NOMO-1 treated with DMSO at 0.1 percent for 48 hours (cell line): ENCODE results near the gene ANKFN1.

Experiments
- DNase-seq: peaks from one replicate; lab custom pipeline; 2025; ENCODE audit not compliant: unreplicated experiment; lab: John Stamatoyannopoulos, UW

The ANKFN1 gene

DNA sequence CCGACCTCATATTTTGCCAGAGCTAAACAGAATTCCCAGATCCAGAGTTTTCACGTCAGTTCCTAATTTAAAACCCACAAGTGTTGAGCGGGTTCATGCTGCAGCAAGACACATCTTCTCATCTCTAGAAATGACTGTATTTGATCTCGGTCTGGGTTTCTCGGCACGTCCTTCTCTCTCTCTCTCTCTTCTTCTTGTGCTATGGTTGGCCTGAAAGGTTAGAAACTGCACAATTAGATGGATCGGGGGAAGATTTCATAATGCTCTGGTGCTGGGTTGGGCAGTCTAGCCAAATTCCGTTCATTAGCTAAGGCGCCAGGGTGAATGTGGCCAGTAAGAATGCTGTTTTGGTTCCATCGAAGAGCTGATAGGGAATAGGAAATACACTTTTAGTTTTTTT, 281.3 kb downstream of the ANKFN1 start:
- DNase-seq: no peak

DNA sequence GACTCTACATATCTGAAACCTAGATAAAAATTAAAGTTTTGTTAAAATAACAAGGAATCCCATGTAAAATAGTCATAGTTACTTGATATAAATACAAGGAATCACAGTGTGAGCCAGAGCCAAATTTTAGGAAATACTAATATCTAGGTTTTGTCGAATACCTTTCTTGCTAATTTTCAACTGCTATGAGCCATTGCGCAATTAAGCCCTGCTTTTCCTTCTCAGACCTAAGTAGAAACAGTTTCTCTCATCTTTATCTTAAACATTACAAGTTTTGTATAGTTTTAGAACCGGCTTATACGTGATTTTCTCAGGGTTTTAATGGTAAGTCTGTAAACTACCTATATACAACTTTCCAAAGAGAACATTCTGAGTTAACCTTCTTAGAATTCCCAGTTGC, 282.9 kb downstream of the ANKFN1 start:
- no peak for DNase-seq

DNA sequence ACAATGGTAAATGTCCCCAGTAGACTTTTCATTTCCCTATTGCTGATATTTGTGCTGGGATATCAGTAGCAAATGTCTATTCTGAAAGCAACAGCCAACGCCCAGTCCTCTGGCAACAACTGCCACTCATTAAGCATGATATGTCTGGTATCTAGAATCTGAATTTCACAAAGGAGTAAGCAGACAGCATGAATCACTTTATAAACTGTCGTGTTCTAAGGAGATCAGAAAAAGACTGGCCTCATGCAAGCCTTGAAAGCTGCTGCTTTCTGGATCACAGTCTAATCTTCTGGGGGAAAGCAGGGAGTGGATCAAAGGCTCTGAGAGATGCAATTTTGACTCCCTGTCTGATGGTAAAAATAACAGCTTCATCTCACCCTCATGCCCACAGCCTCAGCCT, 287.1 kb downstream of the ANKFN1 start:
- no peak for DNase-seq

DNA sequence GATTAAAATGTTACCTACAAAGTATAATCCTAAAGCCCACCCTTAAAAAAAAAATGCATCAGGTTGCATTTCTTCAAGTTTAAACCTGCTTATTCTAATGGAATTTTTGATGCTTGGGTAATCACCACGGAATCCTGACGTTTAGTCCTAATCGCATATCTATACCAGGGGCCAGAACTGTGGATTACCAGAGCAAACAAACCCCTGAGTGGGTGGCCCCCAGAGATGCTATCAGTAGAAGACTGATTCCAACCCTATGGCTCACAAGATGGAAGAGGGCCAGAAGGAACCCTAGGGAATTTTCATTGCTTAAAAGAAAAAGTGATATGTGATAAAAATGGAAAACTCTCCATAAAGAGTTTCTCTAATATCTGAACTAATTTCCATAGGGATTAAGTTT, 288.0 kb downstream of the ANKFN1 start:
- no peak for DNase-seq

DNA sequence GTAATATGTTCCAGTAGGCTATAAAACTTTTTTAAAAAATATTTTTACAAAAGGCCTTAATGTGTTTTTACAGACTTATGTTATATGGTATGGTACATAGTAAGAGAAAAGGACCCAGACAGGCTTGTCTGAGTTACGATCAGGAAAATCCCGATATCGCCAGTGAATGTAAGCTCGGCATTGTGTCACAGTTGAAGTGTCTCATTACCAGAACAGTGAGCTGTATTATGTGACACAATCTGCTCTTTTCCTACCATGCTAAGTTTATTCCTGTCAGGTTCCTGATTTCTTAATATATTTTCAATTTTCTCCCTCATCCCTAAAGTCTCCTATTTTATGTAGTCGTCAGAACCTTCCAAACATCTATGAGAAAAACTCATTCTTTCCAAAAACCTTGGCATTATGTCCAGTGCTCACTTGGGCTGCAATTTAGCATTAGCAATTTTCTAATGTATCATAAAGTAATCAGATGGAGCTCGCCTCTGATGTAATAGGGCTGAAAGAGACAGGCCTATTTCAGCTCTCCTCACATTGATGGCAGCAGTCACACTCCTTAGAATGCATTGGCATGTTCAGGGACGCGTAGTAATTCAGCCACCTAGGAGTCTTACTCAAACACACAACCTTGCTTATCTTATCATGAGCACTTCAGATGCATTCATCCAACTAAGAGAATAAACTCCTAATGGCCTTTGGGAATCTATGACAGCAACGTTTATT, 292.6 kb downstream of the ANKFN1 start:
- no peak for DNase-seq

DNA sequence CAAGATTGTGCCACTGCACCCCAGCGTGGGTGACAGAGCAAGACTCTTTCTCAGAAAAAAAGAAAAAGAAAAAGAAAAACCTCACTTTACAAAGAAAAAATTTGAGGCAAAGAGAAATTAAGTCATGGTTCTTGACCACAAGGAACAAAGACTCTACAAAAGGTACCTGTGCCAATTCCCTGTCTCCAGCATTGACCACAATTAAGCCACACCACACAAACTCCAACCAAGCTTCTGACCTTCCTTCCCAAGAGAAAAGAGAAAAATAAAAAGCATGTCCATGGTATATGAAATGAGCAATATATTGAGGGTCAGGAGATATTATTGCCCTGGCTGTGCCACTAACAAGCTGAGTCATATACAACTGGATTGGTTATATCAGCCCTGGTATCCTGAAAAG, 293.9 kb downstream of the ANKFN1 start:
- DNase-seq: no peak

DNA sequence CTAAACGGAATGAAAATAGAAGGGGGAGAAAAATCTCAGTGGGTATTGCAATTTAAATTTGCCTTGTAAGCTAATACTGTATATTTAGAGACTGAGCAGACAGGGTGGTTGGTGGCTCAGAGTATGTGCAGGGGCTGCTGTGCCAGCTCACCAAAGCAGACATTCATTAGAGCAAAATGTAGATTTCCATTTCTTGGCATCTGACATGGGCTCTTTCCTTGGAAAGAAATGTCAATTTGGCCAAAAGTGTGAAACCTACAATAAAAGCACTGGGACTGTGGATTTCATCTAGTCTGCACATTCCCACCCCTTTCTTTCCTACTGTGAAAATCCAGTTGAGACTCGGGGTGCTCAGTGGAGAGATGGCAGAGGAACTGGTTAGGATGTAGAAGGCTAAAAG, 295.1 kb downstream of the ANKFN1 start:
- DNase-seq: no peak

DNA sequence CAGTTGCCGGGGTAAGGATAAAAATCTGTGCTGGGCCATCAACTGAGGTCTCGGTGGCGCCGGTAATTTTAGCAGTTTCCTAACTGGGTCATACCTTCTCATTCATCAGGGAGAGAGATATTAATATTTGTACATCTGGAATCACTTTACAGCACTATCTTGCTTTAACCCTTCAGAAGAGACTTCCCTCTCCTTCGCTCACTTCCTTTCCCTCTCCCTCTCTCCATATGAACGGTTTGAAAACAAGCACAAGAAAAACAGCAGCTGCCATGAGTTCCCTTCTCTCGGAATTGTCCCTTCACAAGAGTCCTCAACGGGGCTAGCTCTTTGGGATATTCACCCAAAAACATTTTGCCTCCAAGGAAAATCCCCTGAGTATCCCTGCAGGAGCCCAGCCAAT, 295.9 kb downstream of the ANKFN1 start:
- no peak for DNase-seq

DNA sequence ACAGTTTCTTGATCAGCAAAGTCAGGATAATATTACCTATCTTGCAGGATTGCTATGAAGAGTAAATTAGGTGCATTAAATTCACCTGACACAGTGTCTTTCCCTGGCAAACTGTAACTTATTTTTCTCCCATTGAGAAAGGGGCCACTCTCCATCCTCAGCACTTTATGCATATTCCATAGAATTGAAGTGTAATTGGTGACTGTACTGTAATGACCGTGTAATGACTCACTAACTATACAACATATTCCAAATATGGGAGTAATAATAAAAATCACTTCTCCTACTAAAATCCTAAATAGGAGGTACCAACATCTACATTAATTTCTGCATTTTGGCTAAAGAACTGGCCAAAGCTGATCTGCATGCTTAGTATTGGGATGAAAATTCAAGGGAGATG, 298.4 kb downstream of the ANKFN1 start:
- no peak for DNase-seq

DNA sequence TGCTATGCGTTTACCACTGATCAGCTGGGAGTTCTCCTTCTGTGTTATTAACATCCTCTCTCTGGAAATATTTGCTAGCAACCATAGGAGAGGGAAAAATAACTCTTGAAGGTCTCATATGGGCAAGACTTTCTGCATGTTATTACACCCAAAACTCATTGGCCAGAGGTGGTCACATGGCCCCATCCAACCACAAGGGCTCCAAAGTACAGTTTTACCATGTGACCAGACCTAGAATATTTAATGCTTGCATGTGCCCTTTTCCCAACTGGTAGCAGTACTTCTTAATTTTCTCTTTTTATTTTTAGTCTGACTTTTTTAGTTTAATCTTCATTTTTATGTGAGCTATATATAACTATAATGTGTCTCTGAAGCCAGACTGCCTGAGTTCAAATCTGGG, 299.2 kb downstream of the ANKFN1 start:
- DNase-seq: no peak

DNA sequence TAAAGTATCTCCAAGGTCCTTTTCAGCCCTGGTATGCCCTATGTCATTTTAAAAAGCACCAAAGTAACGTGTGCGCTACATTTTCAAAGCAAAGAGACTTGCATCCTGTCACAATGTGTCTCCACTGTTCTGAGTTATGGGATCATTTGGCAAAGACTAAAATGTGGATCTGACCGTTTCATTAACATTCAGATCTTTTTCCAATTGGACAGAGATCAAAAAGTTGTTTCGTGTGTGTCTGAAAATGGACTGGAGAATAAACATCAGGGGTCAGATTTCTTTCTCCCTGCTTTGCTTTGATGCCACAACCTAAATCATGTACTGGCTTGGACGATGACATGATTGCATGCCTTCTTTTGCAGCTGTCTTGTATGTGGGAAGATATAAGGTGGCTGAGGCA, 304.2 kb downstream of the ANKFN1 start:
- DNase-seq: no peak

DNA sequence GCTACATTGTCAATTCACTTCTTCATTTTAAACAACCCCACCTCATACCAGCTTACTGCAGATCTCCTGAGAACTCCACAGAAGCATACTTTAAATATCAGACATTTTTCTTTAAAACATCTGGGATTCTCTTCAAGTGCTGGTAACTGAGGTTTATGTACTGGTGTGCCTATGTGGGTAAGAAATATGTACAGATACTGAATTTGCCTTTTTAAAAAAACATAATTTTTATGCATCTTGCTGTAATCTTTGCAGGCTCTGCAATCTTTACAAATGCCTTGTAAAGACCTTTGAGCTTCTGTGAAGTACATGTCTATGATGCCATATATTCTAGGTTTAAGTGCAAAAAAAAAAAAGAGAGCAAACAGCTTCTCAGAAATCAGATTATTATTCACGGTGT, 312.6 kb downstream of the ANKFN1 start:
- no peak for DNase-seq

DNA sequence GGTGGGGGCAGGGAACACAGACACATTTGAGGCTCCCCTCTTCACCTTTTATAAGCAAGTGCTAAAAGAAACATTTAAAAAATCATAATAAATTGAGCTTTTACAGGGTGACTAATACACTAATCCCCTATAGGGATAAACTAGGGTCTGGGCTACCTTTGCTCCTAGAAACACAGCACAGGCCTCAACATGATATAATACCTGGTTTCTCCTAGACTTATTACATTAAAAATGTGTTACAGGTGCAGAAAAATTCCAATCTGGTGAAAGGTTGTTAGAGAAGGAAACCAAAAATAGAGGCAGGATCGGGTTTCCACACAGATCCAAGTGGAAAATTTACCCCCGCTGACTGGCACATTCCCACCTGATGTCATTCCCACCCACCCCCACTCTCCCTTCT, 315.6 kb downstream of the ANKFN1 start:
- no peak for DNase-seq

DNA sequence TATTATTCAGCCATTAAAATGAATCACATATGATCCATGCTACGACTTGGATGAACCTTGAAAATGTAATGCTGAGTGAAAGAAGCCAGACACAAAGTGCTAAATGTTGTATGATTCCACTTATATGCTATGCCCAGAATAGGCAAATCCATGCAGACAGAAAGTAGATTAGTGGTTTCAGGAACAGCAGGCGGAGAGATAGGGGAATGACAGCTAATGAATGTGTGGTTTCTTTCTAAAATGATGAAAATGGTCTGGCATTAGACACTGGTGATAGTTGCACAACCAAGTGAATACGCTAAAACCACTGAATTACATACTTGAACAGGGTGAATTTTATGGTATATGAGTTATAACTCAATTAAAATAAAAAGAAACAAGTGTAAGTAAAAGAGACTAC, 318.4 kb downstream of the ANKFN1 start:
- no peak for DNase-seq

DNA sequence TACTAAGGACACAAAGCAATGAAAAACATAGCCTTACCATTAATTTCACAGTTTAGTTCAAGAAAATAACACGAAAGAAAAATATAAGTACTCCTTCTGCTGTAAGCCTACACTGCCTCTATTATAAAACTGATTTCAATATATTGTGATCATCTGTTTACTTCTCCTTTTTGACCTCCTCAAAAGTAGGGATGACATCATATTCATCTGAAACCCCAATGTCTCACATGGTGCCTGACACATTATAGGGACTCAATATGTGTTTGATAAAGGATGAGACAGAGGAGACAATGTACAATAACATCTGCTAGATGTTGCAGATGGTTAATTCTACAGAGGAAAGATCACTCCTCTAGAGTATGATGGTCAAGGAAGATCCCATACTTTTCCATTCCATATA, 321.8 kb downstream of the ANKFN1 start:
- DNase-seq: no peak

DNA sequence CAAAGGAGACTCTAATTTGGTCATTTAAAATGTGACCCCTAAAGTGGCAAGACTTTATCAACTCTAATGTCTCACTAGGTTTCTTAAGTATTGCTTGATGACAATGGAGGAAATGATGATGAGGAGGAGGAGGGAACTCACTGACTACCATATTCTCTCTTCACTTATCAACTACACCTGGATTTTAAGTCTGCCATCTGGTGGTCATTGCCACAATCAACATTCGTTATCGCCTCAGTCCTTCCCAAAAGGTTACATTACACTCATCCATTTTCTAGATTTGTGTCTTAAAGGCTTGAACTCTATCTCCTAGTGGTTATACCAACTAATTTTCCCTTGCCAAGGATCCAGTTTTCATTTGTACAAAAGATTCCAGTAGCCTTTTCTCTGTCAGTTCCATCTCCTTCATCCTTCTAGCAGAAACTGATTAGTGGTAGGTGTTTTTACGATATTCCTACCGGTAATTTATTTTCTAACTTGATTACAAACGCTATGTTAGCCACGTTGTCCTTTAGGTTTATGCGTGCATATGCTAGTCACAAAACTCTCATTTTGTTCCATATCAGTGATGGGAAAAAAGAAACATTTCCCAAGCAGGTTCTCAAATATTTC, 325.7 kb downstream of the ANKFN1 start:
- peak; percentile 33 for DNase-seq

DNA sequence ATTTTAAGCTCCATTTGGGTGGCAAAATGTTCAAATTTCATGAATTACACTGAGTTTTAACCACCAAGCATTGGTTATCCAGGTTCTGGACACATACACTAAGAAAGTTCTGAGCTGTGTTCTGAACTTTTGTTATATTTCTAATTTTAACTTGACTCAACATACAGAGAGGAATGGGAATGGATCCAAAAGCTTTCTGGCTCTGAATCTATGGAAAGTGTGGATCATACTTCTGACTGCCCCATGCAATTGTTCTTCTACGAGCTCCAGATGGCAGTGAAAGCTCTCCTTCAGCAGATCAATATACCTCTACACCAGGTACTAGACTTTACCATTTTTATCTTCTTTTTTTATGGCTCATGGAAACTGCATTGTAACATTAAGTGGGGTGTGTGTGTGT, 327.2 kb downstream of the ANKFN1 start:
- DNase-seq: no peak

DNA sequence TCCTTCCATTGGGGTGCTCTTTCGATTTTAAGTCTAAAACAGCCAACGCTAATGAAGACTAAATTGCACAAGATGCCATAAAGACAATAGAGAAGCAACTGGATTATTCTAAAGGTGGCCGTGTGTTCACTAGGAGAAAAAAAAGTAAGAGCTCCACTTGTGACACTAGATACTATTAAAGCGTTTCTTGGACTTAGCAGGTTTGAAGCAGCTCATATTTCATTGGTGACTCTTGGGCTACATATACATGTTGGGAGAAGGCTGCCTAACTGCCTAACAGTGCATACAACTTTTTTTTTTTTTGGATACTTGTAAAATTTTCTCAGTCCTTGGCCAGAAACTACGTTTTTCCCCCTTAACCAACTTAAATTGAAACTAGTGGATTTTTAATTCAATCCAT, 328.4 kb downstream of the ANKFN1 start:
- no peak for DNase-seq

DNA sequence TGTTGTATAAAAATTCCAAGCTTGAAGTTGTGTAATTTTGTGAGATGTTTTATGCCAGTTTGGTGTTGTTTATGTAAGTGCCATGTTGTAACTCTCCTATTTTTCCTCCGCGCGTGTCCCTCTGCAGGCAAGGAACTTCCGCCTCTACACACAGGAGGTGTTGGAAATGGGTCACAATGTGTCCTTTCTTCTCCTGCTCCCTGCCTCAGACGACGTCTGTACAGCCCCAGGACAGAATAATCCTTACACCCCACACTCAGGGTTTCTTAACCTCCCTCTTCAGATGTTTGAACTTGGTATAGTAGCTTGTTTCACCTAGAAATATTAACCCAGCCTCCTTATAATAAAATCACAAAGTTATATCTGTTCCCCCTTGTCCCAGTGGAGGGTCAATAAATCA, 329.0 kb downstream of the ANKFN1 start:
- no peak for DNase-seq

DNA sequence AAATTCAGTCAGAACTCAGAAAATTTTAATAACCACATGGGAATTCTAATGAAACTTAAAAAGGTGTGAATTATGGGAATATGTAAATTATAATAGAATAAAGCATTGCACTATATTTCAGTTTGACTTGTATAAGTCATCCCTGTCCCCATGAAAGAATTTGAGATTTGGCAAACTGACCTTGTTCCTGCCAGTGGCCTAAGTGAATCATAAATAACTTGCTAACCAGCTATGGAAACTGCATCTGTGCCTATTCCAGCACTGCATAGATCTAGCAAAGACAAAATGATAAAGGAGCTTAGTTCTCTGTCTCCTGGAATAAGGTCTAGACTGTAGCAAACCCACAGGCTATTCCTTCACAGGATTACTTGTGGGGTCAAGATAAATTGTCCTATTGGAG, 333.5 kb downstream of the ANKFN1 start:
- DNase-seq: no peak

DNA sequence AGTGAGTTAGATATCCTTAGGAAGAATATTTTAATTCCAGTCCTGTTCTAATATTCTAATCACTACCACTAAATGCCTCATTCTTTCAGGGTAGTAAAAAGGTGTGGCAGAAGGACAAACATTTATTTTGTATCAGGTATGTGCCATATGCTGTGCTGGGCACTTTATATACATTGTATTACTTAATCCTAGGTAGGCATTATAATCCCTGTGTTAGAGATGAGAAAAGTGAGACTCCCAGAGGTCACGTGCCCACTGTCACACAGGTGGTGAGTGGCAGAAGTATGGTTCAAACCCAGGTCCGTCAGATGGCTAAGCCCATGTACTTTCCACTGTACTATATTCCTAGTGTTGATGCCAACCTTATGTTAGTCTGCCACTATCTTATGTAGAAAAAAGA, 335.5 kb downstream of the ANKFN1 start:
- no peak for DNase-seq

DNA sequence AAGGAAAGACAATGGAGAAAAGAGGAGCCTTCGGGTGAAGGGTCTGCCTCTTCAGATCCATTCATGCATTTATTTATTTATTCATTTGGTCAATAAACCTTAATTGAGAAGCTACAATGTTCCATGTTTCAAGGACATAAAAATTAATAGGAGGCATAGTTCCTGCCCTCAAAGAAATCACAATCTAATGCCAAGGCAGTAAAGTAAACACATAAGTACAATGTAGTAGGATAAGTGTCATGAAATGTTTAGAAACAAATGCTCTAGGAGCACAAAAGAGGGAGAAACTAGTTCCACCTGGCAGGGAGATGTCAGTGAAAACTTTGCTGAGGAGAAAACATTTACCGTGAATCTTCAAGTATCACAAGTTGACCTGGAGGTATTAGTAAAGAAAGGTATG, 336.7 kb downstream of the ANKFN1 start:
- no peak for DNase-seq

DNA sequence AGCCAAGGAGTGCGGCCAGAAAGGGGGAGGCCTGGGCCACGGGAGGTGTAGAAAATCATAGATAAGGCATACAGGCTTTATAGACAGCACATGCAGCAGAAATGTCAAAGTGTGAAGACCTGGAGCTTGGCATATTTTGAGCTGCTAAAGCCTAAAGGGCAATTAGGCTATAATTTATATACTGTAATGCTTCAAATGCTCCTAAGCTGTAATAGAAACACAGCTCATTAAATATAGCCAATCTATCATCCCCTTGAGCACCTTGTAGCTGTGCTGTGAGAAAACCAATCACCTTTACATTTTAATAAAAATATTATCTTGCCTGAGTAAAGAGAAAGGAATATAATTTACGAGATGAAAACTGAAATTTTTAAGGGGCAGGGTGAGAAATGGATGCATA, 342.3 kb downstream of the ANKFN1 start:
- no peak for DNase-seq
